CD14-positive monocyte (primary cell): ENCODE results near the gene ROBO1. TPM values are rescaled to one million over a fixed set of nuclear protein-coding genes. Genes with fewer than 3 reads are reported as not detected.

ENCODE experiments used
- DNase-seq, 3 donors: peaks; one replicate each; pipeline ENCODE4 v3.0.0-alpha.2; 2011 to 2022
- H2AFZ ChIP-seq: 2 replicates; pipeline ENCODE4 v1.6.0; 2012; ENCODE audit warnings: mild to moderate bottlenecking, low read depth, low read length, inconsistent platforms; ENCODE audit not compliant: insufficient read depth, poor library complexity, severe bottlenecking
- H3K27ac ChIP-seq, 2 donors: 1 replicate in 1 of 2; 2 replicates in 1 of 2; pipeline ENCODE4 v1.5.1; 2012 to 2013; ENCODE audit warnings: low read length in 2 of 2, control low read depth in 1 of 2, inconsistent platforms in 1 of 2, low read depth in 1 of 2, mild to moderate bottlenecking in 1 of 2
- H3K27me3 ChIP-seq, 2 donors: one replicate each; pipeline versions ENCODE4 v1.6.0 to v1.6.1; 2011 to 2013; ENCODE audit warnings: low read length in 2 of 2; ENCODE audit not compliant: control insufficient read depth in 2 of 2, insufficient read depth in 2 of 2
- H3K36me3 ChIP-seq, 2 donors: replicated peaks in 1 of 2; 1 replicate in 1 of 2; 2 replicates in 1 of 2; pipeline versions ENCODE4 v1.5.1 to v1.6.1; 2012 to 2013; ENCODE audit warnings: low read length in 2 of 2, control low read depth in 1 of 2, inconsistent platforms in 1 of 2, mild to moderate bottlenecking in 1 of 2; ENCODE audit not compliant: insufficient read depth in 2 of 2, control insufficient read depth in 1 of 2
- H3K4me1 ChIP-seq, 2 donors: 1 replicate in 1 of 2; 2 replicates in 1 of 2; pipeline versions ENCODE4 v1.5.1 to v1.6.1; 2012 to 2013; ENCODE audit warnings: low read length in 2 of 2, control low read depth in 1 of 2, inconsistent platforms in 1 of 2, mild to moderate bottlenecking in 1 of 2, moderate library complexity in 1 of 2; ENCODE audit not compliant: insufficient read depth in 2 of 2, control insufficient read depth in 1 of 2
- H3K4me2 ChIP-seq: replicated peaks from 2 replicates; pipeline ENCODE3; 2012; ENCODE audit warnings: low read length, moderate library complexity, mild to moderate bottlenecking; ENCODE audit not compliant: poor library complexity, severe bottlenecking; ENCODE audit errors: extremely low read depth
- H3K4me3 ChIP-seq, 3 experiments: fragments of 200-600 bp in 1 of 3; sonication (generic) in 1 of 3; replicated peaks in 1 of 3; 1 replicate in 2 of 3; 2 replicates in 1 of 3; pipeline ENCODE4 v1.5.1; 2011 to 2013; ENCODE audit warnings: low read length in 3 of 3, mild to moderate bottlenecking in 3 of 3, control low read depth in 2 of 3, low read depth in 2 of 3, inconsistent platforms in 1 of 3, moderate library complexity in 1 of 3
- H3K79me2 ChIP-seq: 2 replicates; pipeline ENCODE4 v1.6.0; 2012; ENCODE audit warnings: mild to moderate bottlenecking, control low read depth, inconsistent platforms, low read length, moderate library complexity; ENCODE audit not compliant: insufficient read depth
- H3K9ac ChIP-seq: 2 replicates; pipeline ENCODE4 v1.6.0; 2017; ENCODE audit warnings: low read length, mild to moderate bottlenecking; ENCODE audit not compliant: insufficient read depth, poor library complexity, severe bottlenecking
- H3K9me3 ChIP-seq, 2 donors: replicated peaks in 1 of 2; 1 replicate in 1 of 2; 2 replicates in 1 of 2; pipeline versions ENCODE4 v1.5.1 to v1.6.1; 2012 to 2013; ENCODE audit warnings: low read length in 2 of 2, control low read depth in 1 of 2; ENCODE audit not compliant: control insufficient read depth in 1 of 2, insufficient read depth in 1 of 2
- H4K20me1 ChIP-seq: 2 replicates; pipeline ENCODE4 v1.6.0; 2012; ENCODE audit warnings: mild to moderate bottlenecking, low read length, control low read depth, moderate library complexity; ENCODE audit not compliant: insufficient read depth
- H3K27ac Mint-ChIP-seq, 7 donors: one replicate each; pipeline ENCODE4 v1.8.0; 2020; ENCODE audit warnings: mild to moderate bottlenecking in 7 of 7, mixed read lengths in 7 of 7, moderate library complexity in 6 of 7, inconsistent platforms in 2 of 7
- H3K27me3 Mint-ChIP-seq, 3 donors: one replicate each; pipeline ENCODE4 v1.8.0; 2021 to 2022; ENCODE audit warnings: low read depth in 3 of 3, mild to moderate bottlenecking in 3 of 3, mixed read lengths in 3 of 3, moderate library complexity in 3 of 3, inconsistent platforms in 1 of 3
- H3K36me3 Mint-ChIP-seq, 2 donors: one replicate each; pipeline ENCODE4 v1.8.0; 2020; ENCODE audit warnings: mixed read lengths in 2 of 2, inconsistent platforms in 1 of 2, mild to moderate bottlenecking in 1 of 2
- H3K4me1 Mint-ChIP-seq: one replicate; pipeline ENCODE4 v1.8.0; 2020; ENCODE audit warnings: mild to moderate bottlenecking, mixed read lengths
- H3K4me3 Mint-ChIP-seq, 2 donors: one replicate each; pipeline ENCODE4 v1.8.0; 2020; ENCODE audit warnings: mild to moderate bottlenecking in 2 of 2, mixed read lengths in 2 of 2, moderate library complexity in 1 of 2
- H3K9me3 Mint-ChIP-seq, 7 donors: one replicate each; pipeline ENCODE4 v1.8.0; 2020 to 2022; ENCODE audit warnings: mixed read lengths in 7 of 7, mild to moderate bottlenecking in 6 of 7, moderate library complexity in 6 of 7, inconsistent platforms in 2 of 7
- CTCF ChIP-seq: fragments of 200-600 bp; IDR thresholded peaks from one replicate; pipeline ENCODE4 v1.8.0; 2022; ENCODE audit warnings: antibody characterized with exemption, mild to moderate bottlenecking
- WGBS: methylation state at CpG from one replicate; pipeline ENCODE4 v1.1.5; 2013; ENCODE audit warnings: missing lambda C conversion rate; ENCODE audit not compliant: insufficient coverage; 5-methylcytosine and 5-hydroxymethylcytosine counted together
- intact Hi-C, 2 donors: fragments of 100-400 bp; cut with micrococcal nuclease; formaldehyde crosslinking; loops; one replicate each; pipeline versions ENCODE4 v1.15.0 to v1.15.1; 2023
- polyA plus RNA-seq, 3 donors: library from polyadenylated mRNA; depleted of rRNA in 1 of 3; unstranded in 2 of 3; stranded (reverse) in 1 of 3; fragments of 300-500 nt in 2 of 3; fragments of >200 nt in 1 of 3; fragmentation: Illumina TruSeq in 2 of 3; gene quantifications; 1 replicate in 2 of 3; 2 replicates in 1 of 3; pipeline ENCODE4 v1.2.3, GENCODE V29; 2012 to 2021

The ROBO1 gene
- polyA plus RNA-seq, 3 donors = 0.09 to 0.10 TPM; not detected in 1

- no peak for TF ChIP-seq CTCF
- H3K4me3 Mint-ChIP-seq = no peak overlapping the region
- no peak overlapping the region for H2AFZ ChIP-seq
- 90% methylated on average over 5 of the region's 6 CpGs for WGBS
- intact Hi-C loops = no loop called here
- no peaks in the 10 kb centered on the region for H4K20me1 ChIP-seq
- H3K4me3 ChIP-seq = no peak overlapping the region
- no peaks in the 10 kb centered on the region for H3K4me1 Mint-ChIP-seq
- no peak overlapping the region for H3K27ac Mint-ChIP-seq
- H3K79me2 ChIP-seq = no peaks in the 10 kb centered on the region
- no peak for DNase-seq
- no peaks in the 10 kb centered on the region for H3K36me3 Mint-ChIP-seq
- H3K9me3 Mint-ChIP-seq = no peaks in the 10 kb centered on the region
- no peak overlapping the region for H3K9ac ChIP-seq
- H3K4me1 ChIP-seq = no peaks in the 10 kb centered on the region
- H3K36me3 ChIP-seq = no peaks in the 10 kb centered on the region
- H3K4me2 ChIP-seq = no peak overlapping the region
- H3K27me3 ChIP-seq = no peaks in the 10 kb centered on the region
- no peak overlapping the region for H3K27ac ChIP-seq
- H3K9me3 ChIP-seq = no peaks in the 10 kb centered on the region
- no peaks in the 10 kb centered on the region for H3K27me3 Mint-ChIP-seq
Measured at GRCh38 chr3:79367803-79368202, 400.0 kb downstream of the ROBO1 start.

- Mint-ChIP-seq H3K27ac (no peak overlapping the region), H3K27me3 (no peaks in the 10 kb centered on the region), H3K4me3 (no peak overlapping the region), H3K36me3 (no peaks in the 10 kb centered on the region), H3K9me3 (no peaks in the 10 kb centered on the region), H3K4me1 (no peaks in the 10 kb centered on the region)
- no peak overlapping the region for H2AFZ ChIP-seq
- no peak overlapping the region for H3K27ac ChIP-seq
- no peaks in the 10 kb centered on the region for H3K27me3 ChIP-seq
- H3K4me1 ChIP-seq = no peaks in the 10 kb centered on the region
- no peak overlapping the region for H3K9ac ChIP-seq
- H3K4me2 ChIP-seq = no peak overlapping the region
- DNase-seq = no peak
- no peaks in the 10 kb centered on the region for H4K20me1 ChIP-seq
- no peaks in the 10 kb centered on the region for H3K9me3 ChIP-seq
- no peak for TF ChIP-seq CTCF
- intact Hi-C loops = no loop called here
- no peaks in the 10 kb centered on the region for H3K79me2 ChIP-seq
- H3K4me3 ChIP-seq = no peak overlapping the region
- no peaks in the 10 kb centered on the region for H3K36me3 ChIP-seq
Measured at GRCh38 chr3:79367066-79367465, 400.7 kb downstream of the ROBO1 start.
